K562 (cell line): ENCODE data around the gene TCF15. TPM values are rescaled to one million over a fixed set of nuclear protein-coding genes. Genes with fewer than 3 reads are reported as not detected.

ENCODE experiments used
- ATAC-seq: fragments of 200-7000 bp; cut with Tn5 transposase; 3 replicates; pipeline ENCODE4 v1.9.1; 2020; ENCODE audit warnings: moderate library complexity
- BruUV-seq: library from RNA; stranded (reverse); fragments of 400-500 nt; replicated peaks from 2 replicates; lab custom pipeline; 2021; lab: Mats Ljungman, UMichigan
- CTCF ChIA-PET: fragments of 300-600 bp; formaldehyde crosslinking; extraction: SDS; loops from one replicate; lab custom pipeline; 2021; ENCODE audit warnings: low intra/inter-chr PET ratio; lab: Yijun Ruan, JAX
- POLR2A ChIA-PET: fragments of 300-600, 350-650 bp; sonication (Branson Sonifier 250); formaldehyde crosslinking; extraction: SDS; loops from one replicate; lab custom pipeline; 2021; ENCODE audit warnings: antibody characterized with exemption, inconsistent platforms; lab: Yijun Ruan, JAX
- DNase-seq, 4 experiments: peaks; one replicate each; pipeline versions ENCODE4 v3.0.0 to v3.0.0-alpha.2; 2011 to 2018; ENCODE audit warnings: low spot score in 3 of 4, mixed read lengths in 3 of 4; ENCODE audit errors: extremely low read depth in 1 of 4
- FAIRE-seq: peaks from 2 replicates; lab custom pipeline; 2011; peaks lifted over from hg19 to GRCh38; lab: Jason Lieb, UNC
- H2AFZ ChIP-seq: 2 replicates; pipeline ENCODE4 v1.6.0; 2011; ENCODE audit warnings: low read depth, low read length, control low read depth, inconsistent platforms
- H3K27ac ChIP-seq: fragments of 200-600 bp; 3 replicates; pipeline ENCODE4 v1.8.0; 2011; ENCODE audit warnings: low read depth, mild to moderate bottlenecking, control low read depth, inconsistent platforms, low read length, moderate library complexity, mixed read lengths; ENCODE audit errors: extremely low read depth
- H3K27me3 ChIP-seq, 2 experiments: fragments of 300-600 bp in 1 of 2; 2 replicates in 1 of 2; 3 replicates in 1 of 2; pipeline versions ENCODE4 v1.6.0 to v1.8.0; 2011; ENCODE audit warnings: inconsistent platforms in 2 of 2, low read length in 2 of 2, mild to moderate bottlenecking in 1 of 2, mixed read lengths in 1 of 2, moderate library complexity in 1 of 2; ENCODE audit not compliant: control insufficient read depth in 2 of 2, insufficient read depth in 2 of 2
- H3K36me3 ChIP-seq: fragments of 300-600 bp; 3 replicates; pipeline ENCODE4 v1.8.0; 2011; ENCODE audit warnings: mild to moderate bottlenecking, low read length, inconsistent platforms; ENCODE audit not compliant: control insufficient read depth, insufficient read depth
- H3K4me1 ChIP-seq, 2 experiments: fragments of 200-600 bp in 1 of 2; replicated peaks in 1 of 2; 2 replicates in 1 of 2; 3 replicates in 1 of 2; pipeline versions ENCODE4 v1.5.1 to v1.8.0; 2011; ENCODE audit warnings: inconsistent platforms in 2 of 2, low read length in 2 of 2, mild to moderate bottlenecking in 1 of 2, mixed read lengths in 1 of 2, moderate library complexity in 1 of 2; ENCODE audit not compliant: control insufficient read depth in 2 of 2, insufficient read depth in 2 of 2
- H3K4me2 ChIP-seq: 2 replicates; pipeline ENCODE4 v1.6.1; 2011; ENCODE audit warnings: low read length, control low read depth, inconsistent platforms, mixed read lengths; ENCODE audit not compliant: insufficient read depth
- H3K4me3 ChIP-seq: fragments of 200-600 bp; sonication (generic), shearing (Covaris generic); 2 replicates; pipeline ENCODE4 v1.5.1; 2016; ENCODE audit warnings: control low read depth, inconsistent platforms
- H3K79me2 ChIP-seq: fragments of 200-600 bp; 3 replicates; pipeline ENCODE4 v1.8.0; 2011; ENCODE audit warnings: low read length, inconsistent platforms; ENCODE audit not compliant: control insufficient read depth, insufficient read depth
- H3K9ac ChIP-seq, 2 experiments: 2 replicates each; pipeline versions ENCODE4 v1.6.0 to v1.6.1; 2011; ENCODE audit warnings: low read depth in 2 of 2, low read length in 2 of 2, control low read depth in 1 of 2, inconsistent platforms in 1 of 2, mild to moderate bottlenecking in 1 of 2, mixed read lengths in 1 of 2; ENCODE audit not compliant: insufficient read depth in 1 of 2
- H3K9me1 ChIP-seq: one replicate; pipeline ENCODE4 v1.6.0; 2011; ENCODE audit warnings: inconsistent platforms, mild to moderate bottlenecking, low read length, moderate library complexity; ENCODE audit not compliant: control insufficient read depth, insufficient read depth
- H3K9me3 ChIP-seq: replicated peaks from 2 replicates; pipeline ENCODE4 v1.5.1; 2011; ENCODE audit warnings: low read depth, low read length, inconsistent platforms; ENCODE audit not compliant: control insufficient read depth, insufficient read depth
- H4K20me1 ChIP-seq: replicated peaks from 2 replicates; pipeline ENCODE4 v1.6.1; 2011; ENCODE audit warnings: low read length, inconsistent platforms, mixed read lengths; ENCODE audit not compliant: control insufficient read depth, insufficient read depth
- ATF7 ChIP-seq: fragments of 450-650 bp; IDR thresholded peaks from 2 replicates; pipeline ENCODE4 v1.7.1; 2014; ENCODE audit warnings: mild to moderate bottlenecking, moderate library complexity
- C11orf30 ChIP-seq: fragments of 450-650 bp; IDR thresholded peaks from 2 replicates; pipeline ENCODE4 v1.6.1; 2016; ENCODE audit warnings: low read depth, mild to moderate bottlenecking
- EP300 ChIP-seq: IDR thresholded peaks from 2 replicates; pipeline ENCODE4 v1.6.1; 2012; ENCODE audit warnings: low read length, improper control_type of control experiment
- GATAD2A ChIP-seq: fragments of 450-650 bp; IDR thresholded peaks from 2 replicates; pipeline ENCODE4 v1.6.1; 2017
- JUN ChIP-seq, 2 experiments: sonication (generic) in 1 of 2; formaldehyde crosslinking in 1 of 2; IDR thresholded peaks; 2 replicates each; pipeline versions ENCODE4 v1.6.1 to v1.8.0; 2012 to 2022; ENCODE audit warnings: borderline replicate concordance in 2 of 2, mild to moderate bottlenecking in 2 of 2, improper control_type of control experiment in 1 of 2, low read depth in 1 of 2, low read length in 1 of 2, missing genetic modification reagents in 1 of 2
- JUND ChIP-seq, 2 experiments: IDR thresholded peaks; 2 replicates in 1 of 2; 3 replicates in 1 of 2; pipeline ENCODE4 v1.6.1; 2011; ENCODE audit warnings: borderline replicate concordance in 2 of 2, low read depth in 2 of 2, low read length in 2 of 2, improper control_type of control experiment in 1 of 2, missing biosample characterization in 1 of 2, missing genetic modification characterization in 1 of 2, missing genetic modification reagents in 1 of 2
- L3MBTL2 ChIP-seq: fragments of 450-650 bp; IDR thresholded peaks from 2 replicates; pipeline ENCODE4 v1.6.1; 2016; ENCODE audit warnings: mild to moderate bottlenecking, moderate library complexity
- NBN ChIP-seq: fragments of 450-650 bp; IDR thresholded peaks from 2 replicates; pipeline ENCODE4 v1.6.1; 2016; ENCODE audit warnings: low read depth, mild to moderate bottlenecking
- NR4A1 ChIP-seq, 2 experiments: fragments of 250-450 bp in 1 of 2; fragments of 450-650 bp in 1 of 2; sonication (Bioruptor Pico) in 1 of 2; IDR thresholded peaks; 2 replicates each; pipeline versions ENCODE4 v1.4.0 to v1.6.1; 2016 to 2020; ENCODE audit warnings: mild to moderate bottlenecking in 2 of 2, missing compliant biosample characterization in 1 of 2, missing genetic modification characterization in 1 of 2, moderate library complexity in 1 of 2
- PYGO2 ChIP-seq: fragments of 450-650 bp; IDR thresholded peaks from 2 replicates; pipeline ENCODE4 v1.6.1; 2016; ENCODE audit warnings: mild to moderate bottlenecking, missing genetic modification characterization, moderate library complexity, missing compliant biosample characterization
- ZNF134 ChIP-seq: fragments of 250-450 bp; sonication (Bioruptor Pico); conservative IDR thresholded peaks from 2 replicates; pipeline ENCODE4 v1.4.0; 2020
- ZNF277 ChIP-seq: fragments of 250-450 bp; sonication (Bioruptor Pico); IDR thresholded peaks from 2 replicates; pipeline ENCODE4 v1.8.0; 2022; ENCODE audit warnings: inconsistent platforms, mild to moderate bottlenecking, moderate library complexity, borderline replicate concordance
- ZNF316 ChIP-seq: fragments of 450-650 bp; IDR thresholded peaks from 2 replicates; pipeline ENCODE4 v1.6.1; 2016
- ZNF57 ChIP-seq: fragments of 450-650 bp; formaldehyde crosslinking; IDR thresholded peaks from 2 replicates; pipeline ENCODE4 v1.4.0; 2020; ENCODE audit warnings: mild to moderate bottlenecking, moderate library complexity
- WGBS: fragments of 100-300 bp; shearing (Covaris generic); methylation state at CpG from one replicate; pipeline ENCODE4 v1.1.6; 2016; ENCODE audit warnings: low coverage, mixed read lengths; ENCODE audit not compliant: insufficient coverage; ENCODE audit errors: missing lambda C conversion rate; 5-methylcytosine and 5-hydroxymethylcytosine counted together
- in situ Hi-C: fragments of 300-500 bp; cut with MboI; formaldehyde crosslinking; loops from 4 replicates; pipeline ENCODE4 v1.15.0; 2018; ENCODE audit warnings: inconsistent platforms, mixed read lengths
- intact Hi-C: fragments of 100-400 bp; cut with micrococcal nuclease; formaldehyde crosslinking; loops from 2 replicates; pipeline ENCODE4 v1.14.2; 2022
- polyA plus RNA-seq, 8 experiments: library from polyadenylated mRNA; depleted of rRNA in 4 of 8; stranded (reverse) in 5 of 8; unstranded in 3 of 8; fragments of >200 nt; fragmentation: Nextera tagmentation in 2 of 8; fragmentation: Illumina TruSeq in 1 of 8; extraction: Ambion mirVana in 2 of 8; extraction: Trizol in 1 of 8; gene quantifications; 2 replicates each; pipeline versions ENCODE4 v1.2.1 to v1.2.3, GENCODE V29; 2011 to 2014; ENCODE audit warnings: inconsistent platforms in 1 of 8, missing spikeins in 1 of 8
- total RNA-seq, 7 experiments: library from RNA; depleted of rRNA in 6 of 7; stranded (reverse); fragments of >200 nt in 6 of 7; fragmentation: Illumina TruSeq in 2 of 7; extraction: Trizol in 2 of 7; gene quantifications; 2 replicates each; pipeline versions ENCODE4 v1.2.1 to v1.2.3, GENCODE V29; 2011 to 2021; ENCODE audit warnings: low replicate concordance in 1 of 7

The TCF15 gene
- total and polyA plus RNA-seq, 9 of the 15 experiments (the other 6 are each of a cell fraction or from before 2014, with no cell fraction given), result 0.04 to 5.0 (median 1.2) TPM

GRCh38 chr20:622161-622560, 12.1 kb upstream of the TCF15 start:
- in situ Hi-C loops, result no loop called here
- TF ChIP-seq NR4A1 (CRISPR knock-in tag; IDR thresholded peaks at IDR 0.05), result no peak
- no peak for TF ChIP-seq NR4A1 (tag; IDR thresholded peaks at IDR 0.05)
- TF ChIP-seq C11orf30, result peak; percentile 37; the same call in 1 of the 2 replicates
- peak; percentile 51 for TF ChIP-seq ZNF316
- DNase-seq (no peak), FAIRE-seq (no peak), ATAC-seq (no peak)
- Histone ChIP-seq H3K79me2 (no peaks in the 10 kb centered on the region), H3K27me3 (no peaks in the 10 kb centered on the region), H4K20me1 (no peaks in the 10 kb centered on the region), H3K9me3 (no peaks in the 10 kb centered on the region), H3K9ac (peak overlapping the region in 1 of 2 experiments; percentile 35; a peak in 1 of 4 replicates), H3K9me1 (no peaks in the 10 kb centered on the region), H3K4me2 (no peak overlapping the region), H3K36me3 (no peaks in the 10 kb centered on the region), H2AFZ (no peak overlapping the region), H3K4me3 (no peak overlapping the region), H3K27ac (no peak overlapping the region), H3K4me1 (peaks cover 7 to 11% of the 10 kb centered on the region in 2 experiments; a peak in 4 of 5 replicates)
- ChIA-PET POLR2A (interaction anchor here (0.6 kb wide), 1 partner anchor 9 kb away, joined by 5 read pairs; no protein-coding TSS in a partner anchor), CTCF (no interaction called here)
- no TSS peak for BruUV-seq
- WGBS, result 3% methylated on average over 5 of the region's 7 CpGs
- intact Hi-C loops, result no loop called here

GRCh38 chr20:621125-621756, 11.1 kb upstream of the TCF15 start:
- Histone ChIP-seq H3K4me3 (no peak overlapping the region), H3K4me1 (peaks cover 7 to 11% of the 10 kb centered on the region in 2 experiments; a peak in 4 of 5 replicates), H3K9me3 (no peaks in the 10 kb centered on the region), H3K4me2 (no peak overlapping the region), H3K27me3 (no peaks in the 10 kb centered on the region), H3K79me2 (no peaks in the 10 kb centered on the region), H3K27ac (no peak overlapping the region), H4K20me1 (no peaks in the 10 kb centered on the region), H3K9ac (no peak overlapping the region), H2AFZ (no peak overlapping the region), H3K9me1 (no peaks in the 10 kb centered on the region), H3K36me3 (no peaks in the 10 kb centered on the region)
- intact Hi-C loops, result no loop called here
- FAIRE-seq (no peak), ATAC-seq (no peak), DNase-seq (no peak)
- ChIA-PET POLR2A (no interaction called here), CTCF (interaction anchor here (1.1 kb wide), 1 partner anchor 60 kb away, joined by 4 read pairs; no protein-coding TSS in a partner anchor)
- in situ Hi-C loops, result no loop called here
- BruUV-seq, result no TSS peak
- 17% methylated on average over 3 of the region's 5 CpGs for WGBS
- TF ChIP-seq JUN (IDR thresholded peaks at IDR 0.05; ENCODE audit: borderline replicate concordance, low read depth, low read length) (0 out of 2 replicates have a peak, but pooled peaks have one; percentile 35), JUN (CRISPR knock-in tag; IDR thresholded peaks at IDR 0.05; ENCODE audit: borderline replicate concordance) (no peak), ZNF277 (CRISPR knock-in tag) (no peak), L3MBTL2 (no peak), GATAD2A (no peak), JUND (IDR thresholded peaks at IDR 0.05; ENCODE audit: borderline replicate concordance, low read depth, low read length) (peak; percentile 70), JUND (tag; IDR thresholded peaks at IDR 0.05; ENCODE audit: borderline replicate concordance, low read depth, low read length) (peak; percentile 73; the same call in 2 of the 3 replicates), NBN (no peak), ZNF57 (CRISPR knock-in tag) (no peak), ATF7 (peak; percentile 73), EP300 (no peak), PYGO2 (tag) (no peak), ZNF134 (CRISPR knock-in tag) (no peak)
